CD4-positive, alpha-beta T cell (primary cell): ENCODE measurements around the gene MPO. TPM values are rescaled to one million over a fixed set of nuclear protein-coding genes. Genes with fewer than 3 reads are reported as not detected.
A peak's percentile ranks its signal among the peaks of the same experiment; 100 is the strongest.

Experiments
- ATAC-seq: fragments of 200-7000 bp; cut with Tn5 transposase; one replicate; pipeline ENCODE4 v1.10.0; 2022; ENCODE audit warnings: mild to moderate bottlenecking; ENCODE audit not compliant: poor library complexity
- CTCF ChIA-PET: fragments of 350-600 bp; sonication (Branson Sonifier 250); formaldehyde crosslinking; loops from one replicate; lab custom pipeline; 2021; ENCODE audit warnings: antibody characterized with exemption, inconsistent platforms; lab: Charles Lee
- POLR2A ChIA-PET: fragments of 350-600 bp; sonication (Branson Sonifier 250); formaldehyde crosslinking; loops from one replicate; lab custom pipeline; 2021; ENCODE audit warnings: antibody characterized with exemption, inconsistent platforms; lab: Charles Lee
- DNase-seq, 14 experiments: peaks; one replicate each; pipeline ENCODE4 v3.0.0-alpha.2; 2013 to 2020; ENCODE audit warnings: mixed read lengths in 2 of 14
- H3K27ac ChIP-seq, 2 donors: one replicate each; pipeline versions ENCODE4 v1.5.1 to v1.7.0; 2013; ENCODE audit warnings: low read length in 2 of 2, low read depth in 1 of 2, mild to moderate bottlenecking in 1 of 2
- H3K27me3 ChIP-seq, 2 experiments: 1 replicate in 1 of 2; 2 replicates in 1 of 2; pipeline versions ENCODE4 v1.6.1 to v1.7.0; 2013; ENCODE audit warnings: low read length in 2 of 2, control low read depth in 1 of 2, mild to moderate bottlenecking in 1 of 2, moderate library complexity in 1 of 2; ENCODE audit not compliant: insufficient read depth in 2 of 2, control insufficient read depth in 1 of 2
- H3K36me3 ChIP-seq: one replicate; pipeline ENCODE4 v1.6.1; 2013; ENCODE audit warnings: low read length, control low read depth; ENCODE audit not compliant: insufficient read depth
- H3K4me1 ChIP-seq: one replicate; pipeline ENCODE4 v1.6.1; 2013; ENCODE audit warnings: low read length, control low read depth; ENCODE audit not compliant: insufficient read depth
- H3K4me3 ChIP-seq: one replicate; pipeline ENCODE4 v1.5.1; 2013; ENCODE audit warnings: mild to moderate bottlenecking, low read length, moderate library complexity
- H3K9me3 ChIP-seq, 2 experiments: 1 replicate in 1 of 2; 2 replicates in 1 of 2; pipeline versions ENCODE4 v1.6.1 to v1.7.0; 2013; ENCODE audit warnings: low read length in 2 of 2, mild to moderate bottlenecking in 2 of 2, control low read depth in 1 of 2, moderate library complexity in 1 of 2; ENCODE audit not compliant: control insufficient read depth in 1 of 2, insufficient read depth in 1 of 2
- H3K27ac Mint-ChIP-seq: one replicate; pipeline ENCODE4 v1.8.0; 2020; ENCODE audit warnings: mixed read lengths
- H3K27me3 Mint-ChIP-seq: one replicate; pipeline ENCODE4 v1.8.0; 2021; ENCODE audit warnings: mixed read lengths
- H3K36me3 Mint-ChIP-seq: one replicate; pipeline ENCODE4 v1.8.0; 2021; ENCODE audit warnings: low read depth, mixed read lengths
- H3K4me1 Mint-ChIP-seq: one replicate; pipeline ENCODE4 v1.8.0; 2021; ENCODE audit warnings: low read depth, mixed read lengths
- H3K4me3 Mint-ChIP-seq: one replicate; pipeline ENCODE4 v1.8.0; 2020; ENCODE audit warnings: mild to moderate bottlenecking, mixed read lengths
- H3K9me3 Mint-ChIP-seq: one replicate; pipeline ENCODE4 v1.8.0; 2020; ENCODE audit warnings: mixed read lengths
- CTCF ChIP-seq: fragments of 200-600 bp; IDR thresholded peaks from one replicate; pipeline ENCODE4 v1.8.0; 2022; ENCODE audit warnings: antibody characterized with exemption, mild to moderate bottlenecking
- intact Hi-C, 2 experiments: fragments of 100-400 bp; cut with DNase I in 1 of 2; cut with micrococcal nuclease in 1 of 2; formaldehyde crosslinking; loops; one replicate each; pipeline versions ENCODE4 v1.15.1 to v1.9.0; 2023 to 2025; cut with DNase I, micrococcal nuclease
- total RNA-seq, 174 experiments: library from RNA in 2 of 174; stranded (reverse) in 2 of 174; gene quantifications; one replicate each; pipeline ENCODE4 v1.2.3 and lab custom pipeline; 2021 to 2026

Gene MPO
- total RNA-seq, 2 experiments from 2014 or later, result 0.77 TPM; not detected in 1

- H3K27ac Mint-ChIP-seq, result no peak overlapping the region
- H3K36me3 ChIP-seq, result peaks cover 12% of the 10 kb centered on the region
- no peak overlapping the region for H3K4me3 Mint-ChIP-seq
- H3K27me3 ChIP-seq, result no peaks in the 10 kb centered on the region
- H3K9me3 ChIP-seq, result no peaks in the 10 kb centered on the region
- POLR2A ChIA-PET, result interaction anchor here (22.3 kb wide), 1 partner anchor 26 kb away, joined by 1359 read pairs; no protein-coding TSS in a partner anchor
- no peak for TF ChIP-seq CTCF
- H3K27me3 Mint-ChIP-seq, result no peaks in the 10 kb centered on the region
- no peaks in the 10 kb centered on the region for H3K9me3 Mint-ChIP-seq
- peaks cover 7% of the 10 kb centered on the region for H3K4me1 Mint-ChIP-seq
- ATAC-seq (no peak), DNase-seq (peak in 1 of 14 experiments; percentile 19)
- CTCF ChIA-PET, result interaction anchor here (3.4 kb wide), 1 partner anchor 32 kb away, joined by 18 read pairs; no protein-coding TSS in a partner anchor
- no peak overlapping the region for H3K4me3 ChIP-seq
- H3K36me3 Mint-ChIP-seq, result no peaks in the 10 kb centered on the region
- H3K4me1 ChIP-seq, result peaks cover 7% of the 10 kb centered on the region
- H3K27ac ChIP-seq, result no peak overlapping the region
- intact Hi-C loops, result loop anchor here (10.0 kb wide), 2 partner anchors 322 to 692 kb away; no protein-coding TSS in a partner anchor
Observed at GRCh38 chr17:58312829-58313228, 32.1 kb upstream of the MPO start.

GRCh38 chr17:58312021-58312630, 31.4 kb upstream of the MPO start:
- TF ChIP-seq CTCF, result no peak
- Mint-ChIP-seq H3K27ac (no peak overlapping the region), H3K4me1 (peaks cover under 1% of the 10 kb centered on the region), H3K4me3 (no peak overlapping the region), H3K9me3 (no peaks in the 10 kb centered on the region), H3K27me3 (no peaks in the 10 kb centered on the region), H3K36me3 (no peaks in the 10 kb centered on the region)
- H3K27me3 ChIP-seq, result no peaks in the 10 kb centered on the region
- no peak overlapping the region for H3K27ac ChIP-seq
- peaks cover under 1% of the 10 kb centered on the region for H3K4me1 ChIP-seq
- DNase-seq, result peak in 1 of 14 experiments; percentile 12
- ChIA-PET CTCF (no interaction called here), POLR2A (interaction anchor here (22.3 kb wide), 1 partner anchor 27 kb away, joined by 1359 read pairs; no protein-coding TSS in a partner anchor)
- intact Hi-C loops, result loop anchor here (10.0 kb wide), 2 partner anchors 323 to 693 kb away; no protein-coding TSS in a partner anchor
- H3K36me3 ChIP-seq, result peaks cover 16% of the 10 kb centered on the region
- no peak overlapping the region for H3K4me3 ChIP-seq
- ATAC-seq, result no peak
- no peaks in the 10 kb centered on the region for H3K9me3 ChIP-seq

GRCh38 chr17:58311429-58311894, 30.7 kb upstream of the MPO start:
- Histone ChIP-seq H3K4me3 (no peak overlapping the region), H3K27me3 (no peaks in the 10 kb centered on the region), H3K27ac (no peak overlapping the region), H3K9me3 (no peaks in the 10 kb centered on the region), H3K4me1 (no peaks in the 10 kb centered on the region), H3K36me3 (peaks cover 16% of the 10 kb centered on the region)
- Mint-ChIP-seq H3K36me3 (no peaks in the 10 kb centered on the region), H3K4me1 (no peaks in the 10 kb centered on the region), H3K9me3 (no peaks in the 10 kb centered on the region), H3K27ac (no peak overlapping the region), H3K27me3 (no peaks in the 10 kb centered on the region), H3K4me3 (no peak overlapping the region)
- DNase-seq (peak in 1 of 14 experiments; percentile 10), ATAC-seq (no peak)
- TF ChIP-seq CTCF, result no peak
- CTCF ChIA-PET, result no interaction called here
- intact Hi-C loops, result loop anchor here (10.0 kb wide), 2 partner anchors 323 to 693 kb away; no protein-coding TSS in a partner anchor
- POLR2A ChIA-PET, result no interaction called here
